Measurements from ENCODE around the gene UGT1A10.

Gene UGT1A10

GRCh38 chr2:233680361-233681045 is 44.3 kb downstream of the UGT1A10 start:
- TF ChIP-seq, protein P1, sequence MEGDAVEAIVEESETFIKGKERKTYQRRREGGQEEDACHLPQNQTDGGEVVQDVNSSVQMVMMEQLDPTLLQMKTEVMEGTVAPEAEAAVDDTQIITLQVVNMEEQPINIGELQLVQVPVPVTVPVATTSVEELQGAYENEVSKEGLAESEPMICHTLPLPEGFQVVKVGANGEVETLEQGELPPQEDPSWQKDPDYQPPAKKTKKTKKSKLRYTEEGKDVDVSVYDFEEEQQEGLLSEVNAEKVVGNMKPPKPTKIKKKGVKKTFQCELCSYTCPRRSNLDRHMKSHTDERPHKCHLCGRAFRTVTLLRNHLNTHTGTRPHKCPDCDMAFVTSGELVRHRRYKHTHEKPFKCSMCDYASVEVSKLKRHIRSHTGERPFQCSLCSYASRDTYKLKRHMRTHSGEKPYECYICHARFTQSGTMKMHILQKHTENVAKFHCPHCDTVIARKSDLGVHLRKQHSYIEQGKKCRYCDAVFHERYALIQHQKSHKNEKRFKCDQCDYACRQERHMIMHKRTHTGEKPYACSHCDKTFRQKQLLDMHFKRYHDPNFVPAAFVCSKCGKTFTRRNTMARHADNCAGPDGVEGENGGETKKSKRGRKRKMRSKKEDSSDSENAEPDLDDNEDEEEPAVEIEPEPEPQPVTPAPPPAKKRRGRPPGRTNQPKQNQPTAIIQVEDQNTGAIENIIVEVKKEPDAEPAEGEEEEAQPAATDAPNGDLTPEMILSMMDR (conservative IDR thresholded peaks at IDR 0.05; ENCODE audit: control insufficient read depth, insufficient read depth, low read depth, low read length): no peak
- no peak for DNase-seq (ENCODE audit: low read depth)
- H3K4me3 ChIP-seq (ENCODE audit: control insufficient read depth, low read depth, low read length): no peak overlapping the region

GRCh38 chr2:233681521-233682099 is 45.4 kb downstream of the UGT1A10 start, which contains the start of gene UGT1A7:
Gene UGT1A7, plus strand, starts transcription at chr2:233681901. Its CDS starts 37 bp downstream, at chr2:233681938.
- H3K4me3 ChIP-seq (ENCODE audit: control insufficient read depth, low read depth, low read length): no peak within 1 kb of the TSS
- TF ChIP-seq, protein P1 (conservative IDR thresholded peaks at IDR 0.05; ENCODE audit: control insufficient read depth, insufficient read depth, low read depth, low read length): no peak
- DNase-seq (ENCODE audit: low read depth): no peak

GRCh38 chr2:233684640-233685039 is 48.4 kb downstream of the UGT1A10 start:
- TF ChIP-seq, protein P1 (conservative IDR thresholded peaks at IDR 0.05; ENCODE audit: control insufficient read depth, insufficient read depth, low read depth, low read length): no peak
- DNase-seq (ENCODE audit: low read depth): no peak
- no peak overlapping the region for H3K4me3 ChIP-seq (ENCODE audit: control insufficient read depth, low read depth, low read length)

DNA sequence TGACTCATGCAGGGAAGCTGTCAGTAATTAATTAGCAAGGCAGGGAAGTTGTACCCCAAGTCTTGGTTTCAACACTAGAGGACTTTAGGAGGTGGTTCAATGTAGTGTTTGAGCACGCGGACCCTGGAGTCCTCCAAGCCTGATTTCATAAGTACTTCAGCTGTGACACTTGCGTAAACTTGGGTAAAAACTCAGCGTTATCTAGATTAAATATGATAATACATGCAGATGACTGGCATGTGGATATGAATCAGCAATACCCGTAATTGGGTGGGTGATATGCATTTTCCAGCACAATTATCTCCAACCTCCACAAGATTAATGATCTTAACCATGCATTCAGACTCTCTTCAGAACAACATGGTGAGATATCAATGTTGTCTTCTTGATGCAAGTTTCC is 50.7 kb downstream of the UGT1A10 start:
- TF ChIP-seq, protein P1 (conservative IDR thresholded peaks at IDR 0.05; ENCODE audit: control insufficient read depth, insufficient read depth, low read depth, low read length): no peak
- no peak overlapping the region for H3K4me3 ChIP-seq (ENCODE audit: control insufficient read depth, low read depth, low read length)
- no peak for DNase-seq (ENCODE audit: low read depth)

GRCh38 chr2:233688341-233688740 is 52.1 kb downstream of the UGT1A10 start:
- no peak overlapping the region for H3K4me3 ChIP-seq (ENCODE audit: control insufficient read depth, low read depth, low read length)
- TF ChIP-seq, protein P1 (conservative IDR thresholded peaks at IDR 0.05; ENCODE audit: control insufficient read depth, insufficient read depth, low read depth, low read length): no peak
- DNase-seq (ENCODE audit: low read depth): no peak

- H3K4me3 ChIP-seq (ENCODE audit: control insufficient read depth, low read depth, low read length): no peak overlapping the region
- DNase-seq (ENCODE audit: low read depth): no peak
- TF ChIP-seq, protein P1 (conservative IDR thresholded peaks at IDR 0.05; ENCODE audit: control insufficient read depth, insufficient read depth, low read depth, low read length): no peak
Observed at GRCh38 chr2:233689031-233689430, 52.8 kb downstream of the UGT1A10 start.

All from fibroblast of mammary gland (primary cell).